GM18499 (cell line): ENCODE results near the gene FERMT1.
A peak's percentile ranks its signal among the peaks of the same experiment; 100 is the strongest.

Source experiments
- ATAC-seq: cut with Tn5 transposase; IDR thresholded peaks from one replicate; pipeline ENCODE4 v1.9.1; 2021; ENCODE audit warnings: moderate number of reproducible peaks; ENCODE audit not compliant: insufficient read depth, unreplicated experiment

Gene FERMT1, protein sequence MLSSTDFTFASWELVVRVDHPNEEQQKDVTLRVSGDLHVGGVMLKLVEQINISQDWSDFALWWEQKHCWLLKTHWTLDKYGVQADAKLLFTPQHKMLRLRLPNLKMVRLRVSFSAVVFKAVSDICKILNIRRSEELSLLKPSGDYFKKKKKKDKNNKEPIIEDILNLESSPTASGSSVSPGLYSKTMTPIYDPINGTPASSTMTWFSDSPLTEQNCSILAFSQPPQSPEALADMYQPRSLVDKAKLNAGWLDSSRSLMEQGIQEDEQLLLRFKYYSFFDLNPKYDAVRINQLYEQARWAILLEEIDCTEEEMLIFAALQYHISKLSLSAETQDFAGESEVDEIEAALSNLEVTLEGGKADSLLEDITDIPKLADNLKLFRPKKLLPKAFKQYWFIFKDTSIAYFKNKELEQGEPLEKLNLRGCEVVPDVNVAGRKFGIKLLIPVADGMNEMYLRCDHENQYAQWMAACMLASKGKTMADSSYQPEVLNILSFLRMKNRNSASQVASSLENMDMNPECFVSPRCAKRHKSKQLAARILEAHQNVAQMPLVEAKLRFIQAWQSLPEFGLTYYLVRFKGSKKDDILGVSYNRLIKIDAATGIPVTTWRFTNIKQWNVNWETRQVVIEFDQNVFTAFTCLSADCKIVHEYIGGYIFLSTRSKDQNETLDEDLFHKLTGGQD

DNA sequence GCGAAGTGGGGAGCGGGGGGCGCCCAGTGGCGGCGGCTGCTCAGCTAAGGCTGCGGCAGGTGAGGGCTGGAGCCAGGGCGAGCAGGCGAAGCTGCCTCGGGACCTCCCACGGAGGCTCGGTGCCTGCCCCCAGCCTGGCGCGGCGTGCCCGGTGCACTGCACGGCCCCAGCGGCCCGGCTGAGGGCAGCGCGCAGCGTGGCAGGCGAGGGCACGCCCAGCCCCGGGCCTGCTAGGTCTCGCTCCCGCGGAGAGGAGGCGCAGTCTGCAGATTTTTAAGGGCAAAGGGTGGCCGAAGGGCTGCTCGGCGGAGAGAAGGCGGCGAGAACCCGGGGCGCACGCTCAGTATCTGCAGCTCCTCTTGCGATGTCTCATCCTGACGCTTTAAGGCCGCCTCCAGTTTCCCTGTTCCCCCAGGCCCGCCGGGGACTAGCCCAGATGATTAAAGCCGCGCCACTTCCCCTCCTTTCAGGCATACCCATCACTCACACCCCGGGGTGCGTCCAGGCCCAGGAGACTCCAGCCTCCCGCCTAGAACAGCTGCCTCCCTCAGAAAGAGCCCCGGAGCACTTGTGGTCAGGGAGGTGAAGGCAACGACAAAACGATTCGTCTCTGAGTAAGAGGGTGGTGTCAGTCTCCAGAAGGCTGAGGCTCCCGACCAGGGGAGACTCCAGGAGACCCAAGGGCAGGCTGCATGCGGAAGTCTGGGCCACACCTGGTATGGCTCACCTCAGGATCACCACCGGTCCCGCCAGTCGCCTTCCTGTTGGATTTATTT lies at the start of gene FERMT1:
TSS of gene FERMT1 (minus strand) at position 158 of the 776 bp plus-strand sequence. CDS start 3,476 bp downstream, outside the sequence.
- peak; percentile 64 for ATAC-seq

- no peak for ATAC-seq
Measured at GRCh38 chr20:6169251-6169650, 46.4 kb upstream of the FERMT1 start.

- ATAC-seq = no peak
Measured at GRCh38 chr20:6168204-6168603, 45.4 kb upstream of the FERMT1 start.

- no peak for ATAC-seq
Measured at GRCh38 chr20:6165346-6165745, 42.5 kb upstream of the FERMT1 start.

DNA sequence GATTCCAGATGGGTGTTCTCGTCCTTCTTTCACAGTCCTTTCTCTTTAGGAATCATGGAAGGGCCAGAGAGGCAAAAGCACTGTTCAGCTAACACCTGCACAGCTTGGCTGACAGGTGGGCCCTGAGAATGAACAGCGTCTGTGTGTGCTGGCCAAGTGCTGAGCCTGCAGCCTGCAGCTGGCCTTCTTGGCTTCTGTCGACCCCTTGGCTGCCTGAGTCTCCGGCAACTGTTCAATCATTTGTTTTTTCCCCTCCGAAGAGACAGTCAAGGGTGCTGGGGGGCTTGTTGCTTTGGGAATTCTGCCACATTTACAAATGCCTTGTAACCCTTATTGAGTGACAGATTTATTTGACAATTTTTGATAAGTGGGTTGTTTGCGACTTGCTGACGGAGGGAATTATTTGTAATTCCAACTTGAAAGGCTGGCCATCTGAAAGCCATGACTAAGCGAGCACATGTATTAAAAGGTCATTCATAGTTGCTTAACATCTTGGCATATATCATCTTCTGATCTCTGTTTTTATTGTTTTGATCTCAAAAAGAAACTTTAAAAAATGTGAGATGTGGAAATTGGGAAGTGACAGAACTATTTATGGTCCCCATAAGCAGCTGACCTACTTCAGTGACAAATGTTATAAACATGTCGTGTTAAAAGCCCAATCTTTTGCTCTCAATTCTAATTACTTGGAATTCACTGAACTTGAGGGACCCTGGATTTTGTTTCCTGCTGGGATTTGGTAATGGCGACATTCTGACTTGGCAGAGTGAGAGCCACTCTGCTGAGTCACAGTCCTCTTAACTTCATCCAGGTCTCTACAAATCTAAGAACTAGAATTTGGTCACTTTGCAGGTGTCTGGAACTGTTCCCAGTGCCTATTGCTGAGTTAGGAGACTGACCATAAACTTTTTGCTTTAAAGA lies 41.9 kb upstream of the FERMT1 start:
- ATAC-seq = no peak

GRCh38 chr20:6160736-6161135 lies 37.9 kb upstream of the FERMT1 start:
- no peak for ATAC-seq

- no peak for ATAC-seq
Measured at GRCh38 chr20:6157345-6157744, 34.5 kb upstream of the FERMT1 start.

DNA sequence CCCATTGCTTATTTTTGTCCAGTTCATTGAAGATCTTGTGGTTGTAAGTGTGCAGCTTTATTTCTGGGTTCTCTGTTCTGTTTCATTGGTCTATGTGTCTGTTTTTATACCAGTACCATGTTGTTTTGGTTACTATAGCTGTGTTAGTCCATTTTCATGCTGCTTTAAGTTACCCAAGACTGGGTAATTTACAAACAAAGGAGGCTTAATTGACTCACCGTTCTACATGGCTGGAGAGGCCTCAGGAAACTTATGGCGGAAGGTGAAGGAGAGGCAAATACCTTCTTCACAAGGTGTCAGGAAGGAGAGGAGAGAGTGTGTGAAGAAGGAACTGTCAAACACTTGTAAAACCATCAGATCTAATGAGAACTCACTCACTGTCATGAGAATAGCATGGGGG lies 29.9 kb upstream of the FERMT1 start:
- no peak for ATAC-seq

DNA sequence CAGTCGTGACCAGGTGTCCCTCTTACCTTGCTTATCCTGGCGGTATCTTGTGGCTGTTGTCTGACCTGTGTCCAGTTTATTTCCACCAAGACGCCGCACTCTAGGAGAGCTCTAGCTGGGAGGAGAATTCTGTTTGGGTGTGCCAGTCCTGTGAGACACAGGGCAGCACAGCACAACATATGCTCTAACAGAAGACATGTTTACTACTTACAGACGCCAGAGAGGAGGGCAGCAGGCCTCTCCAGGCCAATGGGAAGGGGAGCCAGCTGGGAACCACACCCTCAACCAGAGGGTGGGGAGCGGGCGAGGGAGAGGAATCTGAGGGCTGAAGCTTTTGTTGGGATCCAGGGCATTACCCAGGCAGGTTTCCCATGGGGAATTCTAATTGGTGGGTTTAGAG lies 25.2 kb upstream of the FERMT1 start:
- no peak for ATAC-seq

GRCh38 chr20:6142348-6142993 lies 19.6 kb upstream of the FERMT1 start:
- ATAC-seq = no peak

- ATAC-seq = no peak
Measured at GRCh38 chr20:6140947-6141346, 18.1 kb upstream of the FERMT1 start.

DNA sequence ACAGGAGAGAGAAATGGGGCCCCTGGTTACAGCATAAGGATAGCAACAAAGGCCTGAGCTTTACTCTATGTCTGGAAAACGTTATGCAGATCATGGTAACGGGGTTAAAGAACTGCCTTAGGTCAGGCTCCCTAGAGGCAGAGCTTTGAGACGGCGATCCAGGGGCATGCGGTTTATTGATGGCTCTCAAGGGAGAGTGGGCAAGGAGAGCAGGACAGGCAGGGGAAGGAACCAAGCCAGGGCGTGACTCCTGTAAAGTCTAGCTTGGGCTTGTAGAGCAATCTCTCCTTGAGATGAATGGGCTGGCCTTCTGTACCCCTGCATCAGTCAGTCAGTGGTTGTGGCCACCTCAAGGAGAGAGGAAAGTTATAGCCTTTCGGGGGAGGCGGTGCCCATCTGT lies 12.5 kb upstream of the FERMT1 start:
- ATAC-seq = no peak

DNA sequence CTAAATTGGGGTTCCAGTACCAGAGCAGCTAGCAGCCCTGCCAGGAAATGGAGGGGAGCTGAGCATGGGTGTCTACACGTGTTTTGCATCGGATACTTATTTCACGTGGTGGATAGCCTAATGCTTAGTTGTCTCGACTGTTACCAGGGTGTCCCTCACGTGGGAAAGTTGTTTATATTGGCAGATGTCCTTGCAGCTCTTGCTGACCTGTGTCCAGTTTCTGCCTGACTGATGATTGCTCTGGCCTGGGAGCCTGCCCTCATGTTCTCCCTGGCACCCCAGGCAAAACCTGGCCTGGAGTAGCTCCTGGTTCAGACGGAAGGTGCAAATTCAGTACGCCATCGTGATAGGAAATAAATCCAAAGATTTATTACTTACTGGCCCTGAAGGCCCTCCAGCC lies 11.8 kb upstream of the FERMT1 start:
- no peak for ATAC-seq

DNA sequence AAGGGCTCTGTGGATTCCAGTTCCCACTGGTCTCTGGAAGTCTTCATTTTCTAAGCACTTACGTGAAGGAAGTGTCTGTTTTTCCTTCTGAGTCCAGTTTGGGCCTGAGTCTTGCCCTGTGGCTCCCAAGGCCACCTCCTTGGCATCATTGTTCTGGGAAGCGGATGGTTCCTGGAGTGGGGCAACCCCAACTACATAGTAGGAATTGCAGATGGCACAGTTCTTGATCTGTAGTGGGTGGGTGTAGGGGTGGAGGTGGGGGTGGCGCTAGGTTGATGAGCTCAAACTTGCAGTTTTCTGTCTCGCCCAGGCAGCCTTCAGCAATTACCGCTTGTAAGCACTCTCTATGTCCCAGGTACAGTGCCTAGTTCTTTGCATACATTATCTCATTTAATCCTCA lies 7.2 kb upstream of the FERMT1 start:
- ATAC-seq = no peak

- ATAC-seq = no peak
Measured at GRCh38 chr20:6127825-6128224, 5.0 kb upstream of the FERMT1 start.

DNA sequence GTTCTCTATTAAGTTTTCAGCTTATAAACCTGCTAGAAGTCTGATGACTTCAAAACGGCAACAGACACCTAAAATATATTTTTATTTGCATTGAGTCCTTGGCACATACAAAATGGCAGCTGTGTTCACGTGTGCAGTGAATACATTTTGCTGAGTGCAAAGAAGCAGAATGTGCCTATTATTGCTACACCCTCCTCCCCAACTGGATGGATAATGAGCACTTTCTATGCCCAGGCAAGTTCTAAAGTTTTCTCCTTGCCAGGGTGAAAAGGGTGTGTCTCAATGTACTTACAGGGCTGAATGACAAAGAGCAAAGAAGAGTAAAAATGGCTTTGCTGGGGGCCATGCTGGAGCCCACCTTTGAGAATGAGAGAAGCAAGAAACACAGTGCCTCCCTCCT lies 4.0 kb upstream of the FERMT1 start:
- no peak for ATAC-seq

DNA sequence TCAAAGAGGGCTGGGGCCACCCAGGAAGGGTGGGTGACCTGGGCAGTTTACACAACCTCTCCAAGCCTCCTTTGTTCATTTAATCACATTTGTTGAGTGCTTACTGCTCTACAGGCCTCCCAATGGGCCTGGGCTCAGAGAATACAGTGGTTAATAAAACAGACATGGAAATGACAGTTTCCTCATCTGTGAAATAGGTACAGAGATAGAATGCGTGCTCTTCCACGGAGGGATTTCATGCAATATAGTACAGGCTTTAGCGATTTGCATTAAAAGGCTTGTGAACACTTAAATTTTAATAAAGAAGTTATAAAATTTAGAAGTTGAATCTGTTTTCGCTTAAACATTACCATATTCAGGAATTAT lies 802 bp upstream of the FERMT1 start:
- ATAC-seq = no peak

DNA sequence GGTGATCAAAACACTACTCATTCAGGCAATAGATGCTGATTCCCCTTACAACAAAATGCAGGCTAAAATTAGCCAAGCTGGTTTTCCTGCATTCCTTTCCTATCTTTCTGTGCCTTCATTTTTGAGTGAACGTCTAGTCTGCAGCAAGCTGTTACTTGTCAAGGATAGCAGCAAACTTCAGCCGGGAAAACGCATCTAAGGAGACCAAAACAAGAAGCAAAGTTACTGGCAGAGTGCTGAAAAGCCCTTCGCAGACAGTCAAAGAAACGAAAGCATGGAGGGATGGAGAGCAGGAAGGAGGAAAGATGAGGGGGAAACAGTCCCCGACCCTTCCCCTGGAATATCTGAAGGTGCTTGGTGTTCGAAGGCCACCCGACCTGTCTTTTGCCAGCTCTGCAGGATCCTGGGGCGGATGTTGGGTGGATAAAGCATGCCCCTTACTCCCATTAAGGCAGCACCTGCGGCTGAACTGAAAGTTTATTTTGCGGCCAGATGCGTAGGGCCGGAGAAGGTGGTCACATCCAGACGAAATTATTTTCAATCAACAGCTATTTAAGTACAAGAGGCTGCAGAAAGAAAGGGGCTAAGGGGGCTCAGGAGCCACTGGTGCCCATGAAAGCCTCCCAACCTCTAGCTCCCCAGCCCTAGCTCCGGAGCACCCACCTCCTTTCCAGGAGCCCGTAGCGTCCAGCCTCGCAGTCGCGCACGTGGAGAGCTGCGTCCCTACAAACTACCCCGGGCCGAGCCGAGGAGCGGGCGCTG lies 538 bp downstream of the FERMT1 start:
- peak; percentile 16 for ATAC-seq

DNA sequence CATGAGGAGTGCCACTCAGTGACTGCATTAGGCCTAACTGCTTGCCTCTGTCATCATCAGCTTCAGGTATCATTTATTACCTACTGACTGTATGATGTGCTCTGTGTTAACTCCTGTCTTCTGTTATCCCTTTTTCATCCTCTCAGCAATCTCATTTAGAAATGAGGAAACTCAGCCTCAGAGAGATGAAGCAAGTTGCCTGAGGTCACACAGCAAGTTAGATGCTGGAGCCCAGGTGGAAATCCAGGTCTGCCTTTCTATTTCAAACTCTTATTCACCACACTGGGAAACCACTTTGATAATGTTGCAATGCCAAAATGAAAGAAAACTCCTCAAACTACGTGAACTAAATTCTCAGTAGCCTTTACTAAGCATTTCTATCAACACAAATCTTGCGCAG lies 1.3 kb downstream of the FERMT1 start:
- ATAC-seq = no peak
